Measurements from ENCODE around the gene RBM48.
A peak's percentile ranks its signal among the peaks of the same experiment; 100 is the strongest.
"Not testable (repeated sequence)": the region's sequence is repeated elsewhere in the genome, so short reads cannot be mapped to it uniquely, and the experiment has no call there.

Gene RBM48

GRCh38 chr7:92528188-92528957 lies at the start of gene RBM48, which contains the start of gene PEX1:
Gene RBM48 (plus strand): TSS chr7:92528795. CDS start chr7:92528814, 19 bp downstream.
Gene PEX1 (minus strand): TSS chr7:92528520. CDS start chr7:92528435, 85 bp downstream.
- DNase-seq (ENCODE audit: low read depth, low spot score): peak; percentile 97
- peak within 1 kb of the TSS; percentile 61 for H3K27ac ChIP-seq

- not testable (repeated sequence) for H3K27ac ChIP-seq; DNase-seq (ENCODE audit: low read depth, low spot score)
Measured at GRCh38 chr7:92479146-92479545, 49.4 kb upstream of the RBM48 start.

GRCh38 chr7:92483624-92484023 lies 45.0 kb upstream of the RBM48 start:
- DNase-seq (ENCODE audit: low read depth, low spot score); H3K27ac ChIP-seq: not testable (repeated sequence)

- not testable (repeated sequence) for DNase-seq (ENCODE audit: low read depth, low spot score); H3K27ac ChIP-seq
Measured at GRCh38 chr7:92484226-92484625, 44.4 kb upstream of the RBM48 start.

DNA sequence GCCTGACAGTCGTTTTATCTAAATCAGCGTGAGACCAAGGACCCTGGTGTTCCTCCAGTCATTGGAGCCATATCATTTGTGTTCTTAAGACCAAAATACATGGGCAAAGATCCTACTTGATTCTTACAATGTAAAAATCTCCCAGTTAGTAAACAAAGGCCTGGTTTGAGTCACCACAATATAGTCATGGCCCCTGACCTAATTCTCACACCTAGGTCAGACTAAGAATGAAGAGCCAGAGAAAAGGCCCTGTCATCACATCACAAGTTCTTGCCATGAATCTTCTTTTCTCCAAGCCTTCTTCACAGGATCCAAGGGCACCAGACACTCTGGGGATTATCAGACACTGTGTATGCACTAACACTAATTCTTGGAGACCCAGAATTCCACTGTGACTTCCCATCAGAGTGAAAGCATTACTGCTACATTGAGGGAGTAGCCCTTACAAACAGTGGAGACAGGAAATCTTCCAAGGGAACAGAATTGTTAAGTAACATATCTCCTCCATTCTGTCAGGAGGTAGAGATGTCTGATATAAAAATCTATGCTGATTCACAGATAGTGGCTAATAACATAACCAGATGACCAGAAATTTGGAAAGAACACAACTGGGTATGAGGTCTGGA lies 43.2 kb upstream of the RBM48 start:
- no peak for DNase-seq (ENCODE audit: low read depth, low spot score)
- no peak overlapping the region for H3K27ac ChIP-seq

GRCh38 chr7:92485974-92486373 lies 42.6 kb upstream of the RBM48 start:
- H3K27ac ChIP-seq: no peak overlapping the region
- no peak for DNase-seq (ENCODE audit: low read depth, low spot score)

- H3K27ac ChIP-seq: no peak overlapping the region
- DNase-seq (ENCODE audit: low read depth, low spot score): no peak
Measured at GRCh38 chr7:92487804-92488203, 40.8 kb upstream of the RBM48 start.

DNA sequence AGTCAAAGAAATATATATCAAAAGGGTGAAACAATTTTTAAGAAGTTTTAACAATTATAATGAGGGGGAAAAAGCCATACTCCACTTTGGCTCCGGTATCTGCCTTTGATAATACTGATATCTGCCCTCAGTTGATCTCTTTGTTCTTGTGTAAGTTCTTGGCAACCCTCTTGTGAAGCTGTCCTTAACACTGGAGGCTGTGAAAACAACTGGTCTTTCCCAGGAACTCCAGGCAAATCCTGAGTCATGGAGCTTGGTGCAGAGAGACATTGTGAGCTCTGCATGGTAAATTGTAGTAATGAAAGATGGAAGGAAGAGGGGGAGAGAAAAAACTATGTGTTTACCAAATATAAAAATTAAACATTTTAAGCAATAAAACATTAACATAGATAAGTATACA lies 39.0 kb upstream of the RBM48 start:
- H3K27ac ChIP-seq: no peak overlapping the region
- no peak for DNase-seq (ENCODE audit: low read depth, low spot score)

GRCh38 chr7:92496876-92497275 lies 31.7 kb upstream of the RBM48 start:
- H3K27ac ChIP-seq: no peak overlapping the region
- no peak for DNase-seq (ENCODE audit: low read depth, low spot score)

- no peak overlapping the region for H3K27ac ChIP-seq
- DNase-seq (ENCODE audit: low read depth, low spot score): no peak
Measured at GRCh38 chr7:92498557-92498956, 30.0 kb upstream of the RBM48 start.

- no peak for DNase-seq (ENCODE audit: low read depth, low spot score)
- H3K27ac ChIP-seq: no peak overlapping the region
Measured at GRCh38 chr7:92503767-92504166, 24.8 kb upstream of the RBM48 start.

- H3K27ac ChIP-seq: no peak overlapping the region
- DNase-seq (ENCODE audit: low read depth, low spot score): no peak
Measured at GRCh38 chr7:92504563-92504962, 24.0 kb upstream of the RBM48 start.

DNA sequence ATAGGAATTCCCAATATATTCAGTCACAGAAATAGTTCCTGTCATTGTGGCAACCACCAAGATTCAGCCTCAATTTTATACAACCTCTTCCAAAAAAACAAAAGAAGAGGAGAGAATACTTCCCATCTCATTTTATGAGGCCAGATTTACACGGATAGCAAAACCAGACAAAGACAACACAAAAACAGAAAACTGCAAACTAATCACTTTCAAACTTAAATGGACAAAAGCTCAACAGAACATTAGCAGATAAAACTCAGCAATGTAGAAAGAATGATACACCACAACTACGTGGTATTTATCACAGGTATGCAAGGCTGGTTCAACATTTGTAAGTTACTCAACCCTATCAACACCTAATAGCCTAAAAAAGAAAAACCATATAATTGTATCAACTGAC lies 22.2 kb upstream of the RBM48 start:
- DNase-seq (ENCODE audit: low read depth, low spot score): no peak
- no peak overlapping the region for H3K27ac ChIP-seq

DNA sequence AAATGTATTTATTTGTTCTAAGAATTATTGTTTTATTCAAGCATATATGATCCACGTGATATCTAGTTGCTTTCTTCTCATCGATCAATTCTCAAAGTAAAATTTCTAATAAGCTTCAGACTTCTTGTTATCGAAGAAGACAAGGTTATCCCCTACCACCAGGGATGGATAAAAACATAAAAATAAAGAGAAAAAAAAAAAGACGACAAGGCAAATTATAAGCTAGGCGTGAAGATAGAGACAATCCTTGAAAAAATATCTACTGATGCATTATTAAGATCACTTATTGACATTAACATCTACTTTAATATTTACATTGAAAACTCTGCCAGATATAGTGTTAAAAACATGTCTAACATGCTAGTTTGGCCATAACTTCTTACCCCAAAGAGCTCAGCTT lies 19.6 kb upstream of the RBM48 start:
- no peak overlapping the region for H3K27ac ChIP-seq
- no peak for DNase-seq (ENCODE audit: low read depth, low spot score)

DNA sequence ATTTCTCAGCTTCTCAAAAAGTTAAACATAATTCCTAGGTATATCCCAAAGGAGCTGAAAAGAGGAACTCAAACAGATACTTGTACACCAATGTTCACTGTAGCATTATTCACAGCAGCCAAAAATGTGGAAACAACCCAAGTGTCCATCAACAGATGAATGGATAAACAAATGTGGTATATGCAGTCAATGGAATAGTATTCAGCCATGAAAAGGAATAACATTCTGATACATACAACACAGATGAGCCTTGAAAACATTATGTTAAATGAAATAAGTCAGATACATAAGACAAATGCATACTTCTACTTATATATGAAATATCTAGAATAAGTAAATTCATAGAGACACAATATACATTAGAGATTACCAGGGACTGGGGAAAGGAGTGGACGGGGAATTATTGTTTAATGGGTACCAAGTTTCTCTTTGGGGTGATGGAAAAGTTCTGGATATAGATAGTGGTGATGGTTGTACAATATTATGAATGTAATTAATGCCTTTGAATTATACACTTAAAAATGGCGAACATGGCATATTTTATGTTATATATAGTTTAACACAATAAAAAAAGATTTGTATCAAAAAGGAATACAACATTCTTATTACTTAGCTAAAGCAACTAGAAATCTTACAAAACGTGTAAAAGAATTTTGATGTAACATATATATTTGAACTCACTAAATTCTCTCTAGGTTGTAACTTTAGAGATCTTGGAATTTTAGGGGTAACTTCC lies 15.3 kb upstream of the RBM48 start:
- DNase-seq (ENCODE audit: low read depth, low spot score): no peak
- no peak overlapping the region for H3K27ac ChIP-seq

- no peak overlapping the region for H3K27ac ChIP-seq
- no peak for DNase-seq (ENCODE audit: low read depth, low spot score)
Measured at GRCh38 chr7:92517631-92518030, 11.0 kb upstream of the RBM48 start.

- H3K27ac ChIP-seq: no peak overlapping the region
Measured at GRCh38 chr7:92520024-92520423, 8.6 kb upstream of the RBM48 start.

DNA sequence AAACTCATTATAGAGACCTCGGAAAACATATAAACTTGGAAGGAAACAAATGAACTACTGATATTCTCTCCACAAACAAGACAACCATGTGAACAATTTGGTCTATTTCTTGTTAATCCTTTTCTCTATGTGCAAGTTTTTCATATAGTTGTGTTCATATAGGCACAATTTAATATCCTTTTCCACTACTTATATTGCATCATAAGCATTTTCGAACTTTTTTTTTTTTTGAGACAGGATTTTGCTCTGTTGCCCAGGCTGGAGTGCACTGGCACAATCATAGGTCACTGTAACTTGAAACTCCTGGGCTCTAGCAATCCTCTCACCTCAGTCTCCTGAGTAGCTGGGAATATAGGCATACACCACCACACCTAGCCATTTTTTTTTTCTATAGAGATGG lies 5.5 kb upstream of the RBM48 start:
- no peak overlapping the region for H3K27ac ChIP-seq
- no peak for DNase-seq (ENCODE audit: low read depth, low spot score)

More at GRCh38 chr7:92520024-92520423, 8.6 kb upstream of the RBM48 start:
- no peak for DNase-seq (ENCODE audit: low read depth, low spot score)

DNA sequence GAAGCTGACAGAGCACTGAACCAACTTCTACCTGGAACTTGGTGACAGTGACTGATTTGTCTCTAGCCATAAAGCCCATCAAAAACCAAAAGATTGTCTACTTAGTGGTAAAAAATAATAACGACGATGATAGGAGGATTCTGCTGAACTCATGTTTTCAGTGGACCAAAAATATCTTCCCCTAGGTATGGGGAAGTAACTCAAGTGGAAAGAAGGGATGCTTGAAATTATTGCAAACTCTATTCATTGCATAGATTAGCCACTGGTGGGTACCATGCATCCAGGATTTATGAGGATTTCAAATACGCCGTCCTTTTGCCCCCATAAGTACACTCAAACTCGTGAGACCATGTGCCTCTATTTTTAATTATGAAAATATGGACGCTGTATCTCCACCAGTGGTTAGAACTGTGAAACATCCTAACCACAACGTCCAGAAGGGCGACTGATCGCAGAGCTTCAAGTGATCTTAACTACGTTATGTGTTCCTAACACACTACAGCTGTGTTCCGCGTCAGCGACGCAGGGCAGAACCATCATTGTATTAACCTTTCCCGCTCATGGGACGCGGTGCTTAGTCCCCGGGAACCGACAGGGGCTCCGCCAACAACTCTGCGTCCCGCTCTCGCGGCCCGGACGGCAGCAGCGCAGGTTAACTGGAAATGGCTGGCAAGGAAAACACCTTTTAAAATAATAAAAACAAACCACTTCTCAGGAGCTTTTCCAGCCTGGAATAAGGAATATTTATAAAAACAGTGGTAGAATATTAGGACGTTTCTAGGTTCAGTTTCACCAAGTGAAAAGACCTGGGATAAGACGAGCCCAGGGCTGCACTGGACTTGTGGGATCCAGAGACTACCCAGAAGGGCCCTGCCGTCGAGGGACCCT lies 1.1 kb upstream of the RBM48 start:
- no peak for DNase-seq (ENCODE audit: low read depth, low spot score)
- peak overlapping the region; percentile 61 for H3K27ac ChIP-seq

DNA sequence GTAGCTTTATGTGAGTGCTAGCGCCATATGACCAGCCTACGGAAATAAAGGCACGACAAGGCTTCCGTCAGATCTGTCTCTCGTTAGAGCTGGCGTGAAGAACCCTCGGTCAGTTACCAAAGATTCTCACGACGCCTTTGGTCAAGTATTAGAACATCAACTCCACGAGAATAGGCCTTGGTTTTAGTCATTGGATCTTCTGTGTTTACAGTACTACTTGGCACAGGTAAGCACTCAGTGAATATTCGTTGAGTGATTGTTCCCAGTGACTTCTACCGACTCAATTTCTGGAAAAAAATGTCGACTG lies 316 bp downstream of the RBM48 start:
- no peak for DNase-seq (ENCODE audit: low read depth, low spot score)
- H3K27ac ChIP-seq: peak overlapping the region; percentile 61
